DMS53 treated with DMSO at 0.1 percent for 48 hours (cell line): ENCODE results near the gene TNIK.
A peak's percentile ranks its signal among the peaks of the same experiment; 100 is the strongest.
"Not testable (repeated sequence)": the region's sequence is repeated elsewhere in the genome, so short reads cannot be mapped to it uniquely, and the experiment has no call there.

ENCODE experiments used
- DNase-seq: peaks from one replicate; lab custom pipeline; 2025; ENCODE audit not compliant: unreplicated experiment; lab: John Stamatoyannopoulos, UW

The TNIK gene

GRCh38 chr3:171287761-171288160 lies 172.4 kb downstream of the TNIK start:
- DNase-seq: not testable (repeated sequence)

DNA sequence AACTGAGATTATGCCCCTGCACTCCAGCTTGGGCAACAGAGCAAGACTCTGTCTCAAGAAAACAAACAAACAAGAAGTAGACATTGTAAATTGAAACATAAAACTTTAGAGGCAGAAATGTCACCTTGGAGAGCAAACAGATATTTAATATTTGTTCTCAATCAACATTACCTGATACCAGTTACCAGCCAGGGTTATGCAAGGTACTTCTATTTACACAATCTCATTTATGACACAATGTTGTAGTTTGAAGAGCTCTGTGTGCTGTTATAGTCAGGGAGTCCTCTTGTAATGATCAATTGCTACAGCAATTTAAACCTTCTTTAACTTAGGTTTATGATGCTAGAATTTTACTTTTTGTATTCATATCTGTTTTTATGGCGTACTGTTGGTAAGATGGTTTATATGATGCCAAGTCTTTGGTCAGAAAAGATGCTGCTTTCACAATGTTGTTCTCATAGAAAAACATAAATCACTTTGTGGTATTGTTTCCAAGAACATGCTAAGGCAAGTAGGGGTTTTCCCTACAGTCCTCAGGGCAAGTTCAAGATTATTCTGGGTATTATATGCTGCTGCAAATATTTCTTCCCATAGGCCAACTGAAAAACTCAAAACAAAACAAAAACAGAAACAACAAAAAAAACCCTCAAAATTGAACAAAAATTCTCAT lies 173.5 kb downstream of the TNIK start:
- DNase-seq: peak; percentile 36

DNA sequence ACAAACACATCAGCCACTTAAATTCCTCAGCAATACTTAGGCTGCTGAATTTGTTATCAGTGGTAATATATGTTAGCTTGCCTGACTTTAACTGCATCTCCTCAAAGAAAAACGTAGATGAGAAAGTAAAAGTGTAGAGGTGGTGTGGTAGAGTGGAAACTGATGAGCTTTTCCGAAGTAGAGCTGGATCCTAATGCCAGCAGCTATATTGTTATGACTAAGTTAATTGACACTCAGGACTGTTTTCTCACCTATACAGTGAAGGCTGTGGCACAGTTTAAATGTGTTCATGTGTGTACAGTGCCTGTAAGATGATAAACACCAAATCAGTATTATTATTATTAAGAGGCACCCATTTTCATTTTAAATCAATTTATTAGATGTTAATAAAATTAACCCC lies 174.9 kb downstream of the TNIK start:
- DNase-seq: no peak

- DNase-seq: no peak
These were observed 175.7 kb downstream of the TNIK start for GRCh38 chr3:171284308-171285075.

GRCh38 chr3:171283848-171284222 lies 176.4 kb downstream of the TNIK start:
- no peak for DNase-seq

GRCh38 chr3:171283183-171283847 lies 176.9 kb downstream of the TNIK start:
- DNase-seq: no peak

- no peak for DNase-seq
These were observed 178.2 kb downstream of the TNIK start for GRCh38 chr3:171282041-171282440.

DNA sequence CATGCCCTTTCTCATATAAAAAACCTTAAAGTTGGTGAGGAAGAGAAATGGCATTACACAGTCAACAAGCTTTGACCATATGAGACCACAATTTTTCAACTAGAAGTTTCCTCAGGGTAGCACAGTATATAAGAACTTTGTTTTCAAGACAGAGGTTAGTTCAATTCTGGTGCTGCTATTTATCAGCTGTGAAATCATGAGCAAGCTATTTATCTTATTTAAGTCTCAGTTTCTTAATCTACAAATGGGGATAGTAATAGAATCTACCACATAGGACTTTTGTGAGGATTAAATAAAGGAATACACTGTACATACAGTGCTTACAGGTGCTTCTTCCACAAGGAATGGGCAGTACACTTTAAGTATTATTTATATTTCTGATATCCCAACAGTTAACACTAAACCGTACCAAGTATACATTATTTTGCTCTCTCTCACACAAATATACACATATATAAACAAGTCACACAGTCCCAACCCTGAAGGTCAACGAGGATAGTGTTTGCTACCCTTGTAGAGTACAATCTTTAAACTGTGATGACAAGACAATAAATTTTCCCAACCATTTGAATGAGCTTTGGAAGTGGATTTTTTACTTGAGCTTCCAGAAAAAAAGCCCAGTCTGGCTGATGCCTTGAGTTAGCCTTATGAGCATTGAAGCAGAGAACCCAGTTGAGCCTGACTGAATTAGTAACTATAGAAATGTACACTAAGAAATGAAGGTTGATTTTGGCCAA lies 178.8 kb downstream of the TNIK start:
- DNase-seq: no peak

- DNase-seq: no peak
These were observed 180.2 kb downstream of the TNIK start for GRCh38 chr3:171279972-171280371.

- DNase-seq: no peak
These were observed 182.0 kb downstream of the TNIK start for GRCh38 chr3:171278299-171278590.

- no peak for DNase-seq
These were observed 182.5 kb downstream of the TNIK start for GRCh38 chr3:171277456-171278298.

DNA sequence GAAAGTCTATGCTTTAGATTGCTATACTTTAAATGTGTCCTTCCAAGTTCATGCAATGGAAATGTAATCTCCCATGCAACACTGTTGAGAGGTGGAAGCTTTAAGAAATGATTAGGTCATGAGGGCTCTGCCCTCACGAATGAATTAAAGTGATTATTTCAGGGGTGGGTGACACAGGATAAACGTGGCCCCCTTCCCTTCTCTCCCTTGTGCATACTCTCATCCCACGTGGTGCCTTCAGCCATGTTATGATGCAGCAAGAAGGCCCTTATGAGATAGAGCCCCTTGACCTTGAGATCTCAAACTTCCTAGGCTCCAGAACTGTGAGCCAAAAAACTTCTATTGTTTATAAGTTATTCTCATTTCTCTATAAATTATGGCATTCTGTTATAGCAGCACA lies 183.3 kb downstream of the TNIK start:
- no peak for DNase-seq

GRCh38 chr3:171274222-171274621 lies 186.0 kb downstream of the TNIK start:
- no peak for DNase-seq

DNA sequence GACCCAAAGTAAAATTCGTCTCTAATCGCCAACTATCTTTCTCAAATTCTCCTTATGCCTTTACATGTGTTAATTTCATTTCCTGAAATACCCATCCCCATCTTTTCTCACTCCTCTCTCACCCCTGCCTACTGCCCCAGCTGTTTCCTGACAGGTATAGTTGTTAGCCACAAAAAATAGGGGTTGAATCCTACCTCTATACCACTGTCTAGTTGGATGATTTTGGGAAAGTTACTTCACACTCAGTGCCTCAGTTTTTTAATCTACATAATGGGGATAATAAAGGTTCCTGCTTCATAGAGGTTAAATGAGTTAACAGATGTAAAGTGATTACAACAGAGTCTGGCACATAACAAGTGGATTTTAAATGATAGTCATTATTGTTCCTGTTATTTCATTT lies 189.7 kb downstream of the TNIK start:
- no peak for DNase-seq

- DNase-seq: no peak
These were observed 190.7 kb downstream of the TNIK start for GRCh38 chr3:171269542-171269941.

DNA sequence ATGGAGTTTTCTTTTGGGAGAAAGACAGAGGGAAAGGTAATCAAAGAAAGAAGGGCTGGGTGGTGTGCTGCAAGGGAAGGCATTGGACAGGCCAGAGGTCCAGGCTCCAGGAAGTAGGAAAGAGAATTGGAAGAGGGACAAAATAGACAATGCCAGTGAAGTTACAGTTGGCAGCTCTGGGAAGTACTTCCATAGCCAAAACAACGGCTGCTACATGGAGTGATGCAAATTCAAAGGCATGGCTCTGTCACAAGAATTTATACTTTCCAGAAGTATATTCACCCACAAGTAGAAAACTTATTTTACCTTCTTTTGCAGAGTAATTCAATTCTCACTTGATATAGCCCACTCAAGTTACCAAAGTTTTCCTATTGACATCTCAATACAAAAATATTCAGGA lies 191.5 kb downstream of the TNIK start:
- no peak for DNase-seq

GRCh38 chr3:171267104-171267503 lies 193.1 kb downstream of the TNIK start:
- no peak for DNase-seq

GRCh38 chr3:171266740-171267073 lies 193.5 kb downstream of the TNIK start:
- no peak for DNase-seq

DNA sequence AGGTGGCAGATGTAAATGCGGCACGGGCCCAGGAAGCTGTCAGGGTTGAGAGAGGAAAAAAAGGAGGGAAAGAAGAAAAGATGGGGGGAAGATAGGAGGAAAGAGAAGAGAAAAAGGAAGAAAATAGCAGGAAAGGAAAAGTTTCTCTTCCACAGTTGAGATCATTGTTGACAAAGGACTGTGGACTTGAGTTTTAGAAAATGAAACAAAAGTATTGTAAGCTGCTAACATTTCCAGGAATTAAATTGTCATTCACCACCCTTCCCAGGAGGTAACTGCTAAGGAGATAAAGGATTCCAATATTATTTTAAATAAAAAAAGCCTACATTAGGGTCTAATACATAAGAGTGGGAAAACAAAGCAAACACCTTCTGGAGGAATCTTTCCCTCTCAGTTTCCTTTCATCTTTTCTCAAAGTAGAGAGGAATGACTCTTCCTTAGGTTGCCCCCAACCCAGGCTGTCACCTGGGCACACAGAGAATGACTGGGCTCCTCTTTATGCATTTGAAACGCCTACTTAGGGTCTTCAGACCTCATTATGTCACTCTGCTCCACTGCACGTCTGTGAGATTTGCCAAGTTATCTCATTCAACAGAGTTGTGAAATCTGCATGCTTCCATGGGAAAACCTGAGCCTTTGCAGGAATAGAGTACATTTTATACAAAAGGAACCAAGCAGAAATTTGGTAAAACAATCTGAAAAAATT lies 194.0 kb downstream of the TNIK start:
- no peak for DNase-seq

DNA sequence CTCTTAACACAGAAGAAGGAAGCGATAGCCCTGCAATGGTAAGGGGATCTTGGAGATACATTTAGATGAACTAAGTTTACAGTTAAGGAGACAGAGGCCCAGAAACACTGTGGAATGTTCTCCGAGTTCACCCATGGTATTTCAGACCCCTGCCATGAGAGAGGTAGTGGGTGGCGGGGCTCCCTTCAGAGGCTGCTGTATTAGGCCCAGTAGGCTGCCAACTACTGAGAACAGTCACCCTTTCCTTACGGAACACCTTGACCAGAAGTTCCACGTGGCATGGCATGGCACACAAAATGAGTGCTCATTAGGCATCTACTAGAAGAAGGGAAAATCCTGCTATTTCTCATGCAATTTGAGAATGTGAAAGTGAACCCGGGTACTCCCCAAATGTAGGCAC lies 195.4 kb downstream of the TNIK start:
- no peak for DNase-seq
